Measurements from ENCODE around the gene ZDHHC1.
"Not testable (repeated sequence)": the region's sequence is repeated elsewhere in the genome, so short reads cannot be mapped to it uniquely, and the experiment has no call there.

The ZDHHC1 gene

DNA sequence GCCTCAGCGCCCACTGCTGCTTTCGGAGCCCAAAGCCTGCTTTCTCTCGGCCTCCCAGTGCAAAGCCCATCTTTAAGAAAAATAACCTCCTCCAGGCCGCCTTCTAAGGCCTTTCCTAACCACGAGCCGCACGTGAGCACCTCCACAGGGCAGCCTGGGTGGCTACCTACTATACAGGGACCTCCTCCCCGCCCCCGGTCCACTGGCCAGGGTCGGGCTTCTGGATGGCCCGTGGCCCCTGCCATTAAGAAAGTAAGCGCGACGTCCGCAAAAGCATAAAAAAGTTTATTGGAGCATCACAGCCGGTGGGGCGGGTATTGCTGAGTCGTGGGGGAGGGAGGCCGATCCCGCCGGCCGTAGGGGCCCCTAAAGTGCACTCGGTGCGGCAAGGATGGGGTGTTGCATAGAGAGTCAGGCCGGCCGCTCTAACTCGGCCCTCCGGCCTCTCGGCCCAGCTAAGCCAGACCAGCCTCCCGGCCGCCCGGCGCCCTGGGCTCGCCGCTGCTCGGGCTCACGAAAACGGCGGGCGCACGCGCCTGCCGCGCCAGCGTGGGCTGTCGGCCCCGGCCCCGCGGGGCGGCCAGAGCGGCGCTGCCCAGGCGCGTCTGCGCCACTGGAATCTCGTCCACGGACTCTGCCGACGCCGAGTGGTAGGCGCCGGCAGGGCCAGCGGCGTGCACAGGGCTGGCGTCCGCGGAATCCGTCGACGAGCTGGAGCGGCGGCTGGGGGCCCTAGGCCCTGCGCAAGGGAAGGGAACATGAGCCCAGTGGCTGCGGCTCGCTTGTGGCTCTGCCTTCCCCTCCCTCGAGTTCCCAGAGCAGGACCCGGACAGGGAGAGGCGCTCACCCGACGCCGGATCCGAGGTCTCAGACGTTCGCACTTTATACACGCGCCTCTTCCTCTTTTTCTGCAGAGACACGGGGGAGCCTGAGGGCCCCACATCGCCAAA, 21.8 kb downstream of the ZDHHC1 start:
- no peak for DNase-seq (ENCODE audit: low read depth in 2 of 2)

DNA sequence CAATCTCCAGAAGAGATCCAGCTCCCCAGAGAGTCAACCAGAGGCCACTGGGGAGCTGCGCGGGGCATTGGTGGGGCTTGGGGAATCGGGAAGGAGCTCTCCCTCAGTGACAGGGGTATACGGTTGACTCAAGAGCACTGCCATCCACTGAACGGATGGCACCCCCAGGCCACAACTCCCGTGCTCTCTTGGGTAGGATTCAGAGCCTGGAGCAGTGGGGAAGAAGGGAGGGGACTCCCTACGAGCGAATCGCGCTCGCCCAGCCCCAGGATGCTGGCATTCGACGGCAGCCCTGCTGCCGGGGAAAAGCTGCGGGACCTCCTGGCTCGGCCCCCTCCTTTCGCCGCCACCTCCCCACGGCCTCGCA, 22.5 kb downstream of the ZDHHC1 start:
- DNase-seq (ENCODE audit: low read depth in 2 of 2), result no peak

DNA sequence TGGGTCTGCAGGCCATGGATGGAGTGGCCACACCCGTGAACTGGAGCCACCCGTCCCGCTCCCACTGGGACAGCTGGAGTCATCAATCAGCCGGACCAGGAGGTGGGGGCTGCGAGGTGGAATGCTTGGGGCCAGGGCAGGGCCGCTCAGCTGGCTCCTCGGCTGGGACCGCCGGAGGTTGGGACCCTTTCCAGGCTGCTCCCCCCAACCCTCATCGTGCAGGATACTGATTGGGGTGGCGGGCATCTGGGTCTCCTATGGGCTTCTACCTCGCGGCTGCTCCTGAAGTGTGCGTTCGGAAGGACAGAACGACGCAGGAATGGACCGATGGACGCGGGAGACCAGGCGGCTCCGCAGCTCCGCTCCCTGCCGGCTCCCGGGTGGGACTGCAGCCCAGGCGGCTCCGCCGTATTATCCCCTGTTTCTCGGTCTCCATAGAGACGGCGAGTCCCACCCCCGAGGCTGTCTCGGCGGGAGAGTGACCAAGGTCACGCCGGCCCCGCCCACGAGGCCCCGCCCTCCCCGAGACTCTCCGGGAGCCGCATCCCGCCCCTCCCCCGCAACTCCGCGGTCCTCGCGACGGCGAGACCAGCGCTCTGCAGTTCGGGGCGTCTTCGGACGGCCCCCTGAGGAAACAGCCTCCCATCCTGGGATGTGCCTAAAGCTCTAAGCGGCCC, 23.0 kb downstream of the ZDHHC1 start, which contains the start of gene TPPP3:
Gene TPPP3, minus strand, starts transcription at position 388 of the 677 bp plus-strand sequence. CDS start 2,387 bp downstream, outside the sequence.
- no peak for DNase-seq (ENCODE audit: low read depth in 2 of 2)

DNA sequence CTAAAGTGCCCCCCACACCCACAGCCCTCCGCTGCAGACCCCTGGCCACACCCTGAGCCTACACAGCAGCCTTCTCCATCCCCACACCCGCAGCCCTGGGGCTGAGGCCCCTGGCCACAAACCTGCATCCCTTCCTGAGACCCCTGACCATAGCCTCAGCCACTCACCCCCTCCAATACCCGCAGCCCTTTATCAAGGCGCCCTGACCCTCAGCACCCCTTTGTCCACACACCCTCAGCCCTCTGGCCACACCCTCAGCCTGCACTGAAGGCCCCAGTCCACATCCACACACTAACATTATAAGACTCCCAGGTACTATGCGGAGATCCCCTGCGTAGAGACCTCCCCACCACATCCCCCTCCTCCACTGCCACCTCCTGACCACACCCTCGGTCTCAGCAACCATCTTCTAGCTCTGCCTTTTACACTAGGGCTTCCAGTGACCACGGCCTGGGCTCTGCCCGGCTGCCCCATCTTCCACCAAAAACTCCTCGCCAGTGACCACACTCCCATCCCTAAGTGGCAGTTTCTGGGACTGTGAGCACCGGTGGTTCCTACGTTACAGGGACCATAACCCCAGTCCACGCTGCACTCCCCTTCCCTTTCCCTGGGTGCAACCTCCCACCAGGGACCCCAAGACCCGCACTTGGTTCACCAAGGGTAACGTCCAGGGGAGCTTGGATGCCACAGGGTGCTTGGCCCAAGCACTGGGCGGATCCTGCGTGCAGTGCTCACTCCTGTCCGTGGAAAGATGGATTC, 23.8 kb downstream of the ZDHHC1 start:
- no peak for DNase-seq (ENCODE audit: low read depth in 2 of 2)

DNA sequence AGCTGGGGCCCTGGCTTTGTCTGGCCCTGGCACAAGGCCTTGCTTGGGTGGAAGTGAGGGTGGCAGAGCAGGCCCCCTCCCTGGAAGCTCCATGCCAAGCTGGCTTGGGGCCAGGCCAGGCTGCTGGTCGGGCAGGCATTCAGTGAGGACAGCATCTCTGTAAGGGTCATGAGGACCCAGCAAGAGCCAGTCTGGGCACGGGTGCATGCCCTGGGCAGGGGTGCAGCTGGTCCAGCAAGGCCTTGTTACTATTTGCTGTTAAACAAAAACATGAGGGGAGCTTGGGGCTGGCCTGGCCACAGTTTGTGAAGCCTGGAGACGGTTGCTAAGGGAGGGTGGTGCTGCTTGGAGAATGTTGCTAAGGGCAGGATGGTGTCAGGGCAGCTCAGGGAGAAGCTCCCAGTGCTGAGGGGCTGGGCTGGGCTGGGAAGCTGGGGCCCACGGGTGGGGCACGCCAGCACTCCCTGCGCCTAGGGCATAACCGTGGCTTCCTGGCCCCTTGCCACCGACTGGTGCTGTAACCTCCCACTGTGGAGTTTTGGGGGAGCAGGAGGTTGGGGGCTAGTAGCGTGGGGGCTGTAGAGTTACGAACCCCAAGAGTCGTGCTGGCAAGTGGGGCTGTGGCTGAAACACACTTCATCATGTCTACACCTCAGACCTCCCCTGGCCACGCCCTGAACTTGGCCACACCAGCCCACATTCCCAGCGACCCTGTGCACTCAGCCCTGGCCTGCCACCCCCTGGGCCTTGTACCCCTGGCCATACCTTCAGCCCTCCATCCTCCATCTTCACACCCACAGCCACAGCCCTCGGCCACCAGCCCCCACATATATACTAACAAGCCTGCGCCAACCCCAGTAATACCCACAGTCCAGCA, 24.6 kb downstream of the ZDHHC1 start:
- DNase-seq (ENCODE audit: low read depth in 2 of 2), result no peak

DNA sequence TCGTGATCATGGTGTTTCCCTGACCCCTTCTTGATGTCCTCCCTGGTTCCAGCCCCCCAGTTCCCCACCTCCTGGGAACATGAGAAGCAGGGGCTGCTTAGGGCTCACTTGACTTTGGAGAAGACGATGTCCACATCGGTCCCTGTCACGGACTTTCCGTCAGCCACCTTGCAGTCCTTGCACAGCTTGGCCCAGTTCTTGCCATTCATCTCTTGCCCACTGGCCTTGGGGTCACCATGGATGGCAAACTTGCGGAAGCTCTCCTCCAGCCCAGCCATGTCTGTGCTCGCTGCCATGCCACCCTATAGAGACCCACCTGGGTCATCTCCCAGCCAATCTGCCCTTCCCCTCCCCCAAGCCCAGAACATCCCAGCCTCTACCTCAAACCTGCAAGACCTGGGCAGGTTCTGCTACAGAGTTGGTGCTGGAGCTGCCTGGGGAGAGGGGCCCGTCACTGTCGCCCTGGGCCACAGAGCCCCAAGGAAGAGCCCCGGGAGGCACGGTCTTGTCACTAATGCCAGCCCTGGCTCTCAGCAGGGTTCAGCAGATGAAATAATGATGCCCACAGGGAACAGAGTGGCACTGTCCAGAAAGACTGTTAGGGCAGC, 25.4 kb downstream of the ZDHHC1 start:
- DNase-seq (ENCODE audit: low read depth in 2 of 2), result no peak

DNA sequence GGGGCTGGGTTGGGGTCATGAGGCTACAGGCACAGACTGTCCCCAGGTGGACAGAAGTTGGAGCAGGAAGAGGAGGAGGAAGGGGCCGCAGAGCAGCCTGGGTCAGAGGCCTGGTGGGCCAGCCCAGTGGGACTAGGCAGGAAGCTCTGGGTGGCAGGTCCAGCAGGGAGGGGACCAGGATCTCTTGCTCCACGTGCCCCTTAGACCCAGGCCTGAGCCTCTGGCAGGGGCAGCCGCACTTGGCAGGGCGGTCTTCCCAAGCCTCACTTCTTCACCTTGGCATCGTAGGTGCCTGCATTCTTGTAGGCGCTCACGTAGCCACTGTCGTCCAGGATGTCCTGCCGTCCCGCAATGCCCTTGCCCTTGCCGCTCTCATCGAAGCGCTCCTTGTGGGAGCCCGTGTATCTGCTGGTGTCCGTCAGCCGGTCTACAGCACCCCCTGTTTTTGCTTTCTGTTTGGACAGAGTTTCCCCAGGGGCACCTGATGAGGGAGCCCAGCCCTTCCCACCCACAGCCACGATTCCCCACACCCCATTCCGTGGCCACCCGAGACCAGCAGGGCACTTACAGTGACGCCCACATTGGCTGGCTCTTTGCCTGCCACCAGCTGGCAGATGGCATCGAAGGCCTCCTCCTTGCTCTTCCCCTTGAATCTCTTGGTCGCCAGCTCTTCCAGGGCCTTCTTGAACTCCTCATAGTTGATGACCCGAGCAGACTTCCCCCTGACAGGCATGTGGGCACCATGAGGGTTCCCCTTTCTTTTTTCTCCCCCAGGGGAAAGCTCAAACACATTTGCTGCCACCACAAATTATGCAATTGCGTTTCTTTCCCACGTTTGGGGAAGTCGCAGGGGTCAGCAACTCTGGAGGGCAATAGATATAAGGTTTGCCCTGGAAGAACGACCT, 26.1 kb downstream of the ZDHHC1 start:
- DNase-seq (ENCODE audit: low read depth in 2 of 2), result no peak

DNA sequence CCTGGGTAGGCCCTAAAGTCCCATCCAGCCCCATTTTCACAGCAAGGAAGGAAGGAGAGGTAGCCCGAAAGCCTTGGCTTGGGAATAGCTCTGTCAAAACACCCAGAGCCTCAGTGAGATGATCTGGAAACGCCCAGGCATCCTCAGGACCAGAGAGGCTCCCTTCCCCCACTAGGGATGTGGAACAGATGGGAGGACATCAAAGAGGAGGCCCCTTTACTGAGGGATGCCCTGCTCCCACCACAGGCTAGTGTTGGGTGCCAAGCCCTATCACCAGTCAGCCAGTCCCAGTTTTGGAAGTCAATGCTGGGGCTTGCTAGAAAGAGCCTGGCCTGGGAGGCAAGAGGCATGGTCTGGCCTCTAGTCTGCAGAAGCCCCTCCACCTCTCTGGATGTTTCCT, 27.7 kb downstream of the ZDHHC1 start:
- DNase-seq (ENCODE audit: low read depth in 2 of 2), result no peak

DNA sequence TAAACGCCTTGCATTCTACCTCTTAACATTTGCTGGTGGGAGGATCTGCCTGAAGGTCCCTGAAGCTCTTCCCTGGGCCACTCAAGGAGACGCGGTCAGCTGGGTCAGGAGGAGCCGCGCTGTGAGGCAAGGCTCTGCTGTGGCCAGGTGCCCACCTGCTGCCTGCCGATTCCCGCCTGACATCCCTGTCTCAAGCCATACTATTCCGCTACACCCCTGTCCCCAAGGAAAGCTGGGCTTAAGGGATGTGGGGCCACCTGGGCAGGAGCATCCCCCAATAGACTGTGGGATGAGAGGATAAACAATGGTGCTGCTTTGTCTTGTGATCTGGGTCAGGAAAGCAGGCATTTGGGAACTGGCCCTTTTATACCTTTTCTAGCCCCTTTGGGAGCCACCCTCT, 28.1 kb downstream of the ZDHHC1 start:
- DNase-seq (ENCODE audit: low read depth in 2 of 2), result no peak

DNA sequence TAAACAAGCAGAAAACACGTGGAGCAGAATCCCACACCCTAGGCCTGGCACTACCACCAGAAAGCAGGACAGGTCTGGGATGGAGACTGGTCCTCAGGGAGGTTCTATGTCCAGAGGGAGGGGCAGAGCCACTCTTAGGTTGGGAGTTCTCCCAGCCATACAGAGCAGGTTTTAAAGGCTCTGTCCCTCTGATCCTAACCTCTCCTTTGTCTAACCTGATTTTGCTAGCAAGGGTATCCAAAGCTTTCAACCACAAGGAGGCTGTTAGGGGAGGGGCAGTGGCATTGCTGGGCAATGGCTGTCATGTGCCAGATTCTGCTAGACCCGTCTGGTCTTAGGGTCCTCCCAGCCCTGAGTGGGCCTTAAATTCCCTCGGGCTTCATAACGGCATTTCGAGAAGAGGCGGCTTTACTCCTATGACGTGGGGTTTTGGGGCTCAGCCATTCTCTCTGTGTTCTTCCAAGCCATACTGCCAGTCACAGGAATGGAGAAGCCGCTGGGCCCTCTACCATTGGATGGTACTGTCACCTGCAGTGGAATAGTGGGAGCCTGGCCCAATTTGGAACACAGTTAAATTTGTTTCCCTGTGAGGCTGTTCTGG, 28.7 kb downstream of the ZDHHC1 start:
- DNase-seq (ENCODE audit: low read depth in 2 of 2), result no peak

DNA sequence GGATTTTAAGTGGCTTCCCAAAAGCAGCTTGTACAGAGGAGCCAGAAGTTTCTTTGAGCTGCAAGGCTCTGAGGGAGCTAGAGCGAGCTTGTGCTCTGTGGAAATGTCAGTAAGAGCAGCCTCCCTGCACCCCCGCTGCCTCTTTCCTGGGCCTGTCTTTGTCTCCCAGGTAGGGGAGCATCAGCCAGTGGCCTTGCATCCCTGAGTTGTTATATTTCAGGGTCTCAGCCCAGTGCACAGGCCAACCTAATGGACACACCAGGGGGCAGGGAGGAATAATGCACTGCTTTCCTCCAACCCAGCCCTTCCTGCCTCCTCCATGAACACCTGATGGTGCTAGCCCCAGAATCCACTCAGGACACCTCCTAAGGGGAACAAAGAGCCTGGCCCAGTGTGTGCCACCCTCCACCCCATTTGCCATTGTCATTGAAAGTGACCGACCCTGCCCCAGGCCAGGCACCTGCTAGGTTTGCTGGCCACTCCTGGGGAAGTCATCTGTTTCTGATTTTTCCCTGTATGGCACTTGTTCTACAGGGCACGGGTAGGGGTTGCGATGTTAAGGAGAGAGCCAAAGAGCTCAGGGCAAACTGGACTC, 29.3 kb downstream of the ZDHHC1 start:
- DNase-seq (ENCODE audit: low read depth in 2 of 2), result no peak

DNA sequence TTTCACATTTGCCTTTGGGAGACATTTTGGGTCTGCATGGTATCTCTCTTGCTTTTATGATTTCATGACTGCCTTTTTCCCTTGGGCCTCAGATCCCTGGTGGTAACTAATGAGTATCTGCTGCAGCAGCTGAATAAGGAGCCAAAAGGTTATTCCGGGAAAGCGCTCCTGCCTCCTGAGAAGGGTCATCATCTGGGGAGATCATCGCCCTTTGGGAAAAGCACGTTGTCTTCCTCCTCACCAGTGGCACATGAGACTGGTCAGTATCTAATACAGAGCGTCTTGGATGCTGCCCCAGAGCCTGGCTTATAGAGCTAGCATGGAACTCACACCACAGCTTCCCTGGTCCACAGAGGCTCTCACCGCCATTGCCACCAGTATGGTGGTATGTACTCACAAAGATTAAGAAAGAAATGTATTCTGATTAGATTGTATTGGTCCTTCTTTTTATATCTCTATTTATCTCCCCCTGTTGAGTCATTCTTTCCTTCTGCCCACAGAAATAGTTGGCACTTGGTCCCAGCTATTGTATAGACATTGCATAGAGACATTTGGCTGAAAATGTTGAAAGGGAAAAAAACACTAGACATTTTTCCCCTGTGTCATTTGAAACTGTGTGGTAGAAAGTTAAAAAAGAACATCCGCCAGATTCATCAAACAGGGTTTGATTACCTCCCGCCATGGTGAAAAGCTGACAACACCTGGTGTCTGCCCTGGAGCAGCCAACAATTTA, 31.3 kb downstream of the ZDHHC1 start:
- no peak for DNase-seq (ENCODE audit: low read depth in 2 of 2)

DNA sequence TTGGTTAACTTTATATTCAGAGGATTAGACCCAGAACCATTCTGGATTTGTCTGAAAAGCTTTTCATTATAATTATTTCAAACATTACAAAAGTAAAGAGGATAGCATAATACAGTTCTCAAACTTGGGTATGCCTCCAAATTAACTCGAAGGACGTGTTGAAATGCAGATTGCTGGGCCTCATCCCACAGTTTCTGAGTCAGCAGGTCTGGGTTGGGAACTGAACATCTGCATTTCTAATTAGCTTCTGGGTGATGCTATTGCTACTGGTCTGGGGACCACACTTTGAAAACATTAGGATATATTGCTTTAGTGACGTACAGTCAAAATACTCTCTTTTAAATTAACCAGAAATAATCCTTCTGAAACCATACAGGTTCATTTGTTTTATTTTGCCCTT, 33.0 kb downstream of the ZDHHC1 start:
- DNase-seq (ENCODE audit: low read depth in 2 of 2), result no peak

DNA sequence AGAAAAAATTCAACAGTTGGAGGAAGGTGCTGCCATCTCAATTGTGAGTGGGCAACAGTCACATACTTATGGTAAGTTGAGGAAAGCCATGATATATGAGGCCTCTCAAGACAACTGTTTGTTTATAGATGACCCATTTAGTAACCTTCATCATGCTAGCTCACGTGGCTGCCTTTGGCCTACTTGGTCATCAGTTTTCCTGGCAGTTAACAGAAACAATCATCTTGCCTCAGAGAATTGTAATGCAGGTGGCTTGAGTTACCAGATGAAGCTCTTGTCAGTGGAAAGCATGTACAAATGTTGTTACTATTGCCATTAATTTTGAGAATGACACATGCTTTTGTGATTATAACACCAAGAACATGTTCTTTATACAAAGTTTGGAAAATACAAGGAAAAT, 37.6 kb downstream of the ZDHHC1 start:
- no peak for DNase-seq (ENCODE audit: low read depth in 2 of 2)

DNA sequence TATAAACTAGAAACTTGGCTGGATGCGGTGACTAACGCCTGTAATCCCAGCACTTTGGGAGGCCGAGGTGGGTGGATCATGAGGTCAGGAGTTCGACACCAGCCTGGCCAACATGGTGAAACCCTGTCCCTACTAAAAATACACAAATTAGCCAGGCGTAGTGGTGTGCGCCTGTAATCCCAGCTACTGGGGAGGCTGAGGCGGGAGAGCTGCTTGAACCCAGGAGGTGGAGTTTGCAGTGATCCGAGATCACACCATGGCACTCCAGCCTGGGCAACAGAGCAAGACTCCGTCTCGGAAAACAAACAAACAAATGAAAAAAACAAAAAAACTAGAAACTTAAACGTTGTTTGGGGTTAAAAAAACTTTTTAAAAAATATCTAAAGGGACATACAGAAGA, 40.3 kb downstream of the ZDHHC1 start:
- not testable (repeated sequence) for DNase-seq (ENCODE audit: low read depth in 2 of 2)

DNA sequence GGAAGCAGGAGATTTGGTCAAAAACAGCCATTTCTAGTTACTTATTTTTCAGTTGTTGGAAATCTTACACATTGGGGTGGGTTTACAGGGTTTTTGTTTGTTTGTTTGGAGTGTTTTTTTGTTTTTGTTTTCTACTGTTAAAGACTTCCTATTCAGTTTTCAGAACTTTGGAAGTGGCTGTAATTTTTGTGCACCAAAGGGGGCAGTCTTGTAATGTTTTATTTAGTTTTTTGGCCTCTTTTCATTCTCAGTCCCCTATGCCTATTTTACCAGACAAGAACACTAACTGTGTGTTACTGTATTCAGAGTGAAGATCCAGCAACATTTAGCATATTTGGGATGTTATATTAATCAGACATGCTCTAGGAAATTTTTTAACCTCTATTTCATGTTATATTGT, 43.6 kb downstream of the ZDHHC1 start:
- no peak for DNase-seq (ENCODE audit: low read depth in 2 of 2)

DNA sequence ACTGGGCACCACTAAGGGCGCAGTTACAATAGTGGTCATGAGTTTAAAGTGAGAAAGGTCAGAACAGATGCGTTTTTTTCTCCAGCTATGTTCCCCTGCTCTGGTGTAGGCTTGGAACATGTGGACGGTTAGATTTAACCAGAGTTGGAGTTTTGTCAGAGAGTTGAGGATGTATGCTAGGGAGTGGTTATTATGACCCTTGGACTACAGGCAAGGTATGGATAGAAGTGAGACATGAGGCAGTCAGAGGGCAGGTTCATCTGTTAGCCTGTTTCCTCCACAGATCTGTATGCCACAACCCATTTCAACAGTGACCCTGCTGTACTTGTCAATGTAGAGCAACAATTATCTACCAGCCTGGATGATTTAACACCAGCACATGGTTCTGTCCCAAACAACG, 45.6 kb downstream of the ZDHHC1 start:
- no peak for DNase-seq (ENCODE audit: low read depth in 2 of 2)

DNA sequence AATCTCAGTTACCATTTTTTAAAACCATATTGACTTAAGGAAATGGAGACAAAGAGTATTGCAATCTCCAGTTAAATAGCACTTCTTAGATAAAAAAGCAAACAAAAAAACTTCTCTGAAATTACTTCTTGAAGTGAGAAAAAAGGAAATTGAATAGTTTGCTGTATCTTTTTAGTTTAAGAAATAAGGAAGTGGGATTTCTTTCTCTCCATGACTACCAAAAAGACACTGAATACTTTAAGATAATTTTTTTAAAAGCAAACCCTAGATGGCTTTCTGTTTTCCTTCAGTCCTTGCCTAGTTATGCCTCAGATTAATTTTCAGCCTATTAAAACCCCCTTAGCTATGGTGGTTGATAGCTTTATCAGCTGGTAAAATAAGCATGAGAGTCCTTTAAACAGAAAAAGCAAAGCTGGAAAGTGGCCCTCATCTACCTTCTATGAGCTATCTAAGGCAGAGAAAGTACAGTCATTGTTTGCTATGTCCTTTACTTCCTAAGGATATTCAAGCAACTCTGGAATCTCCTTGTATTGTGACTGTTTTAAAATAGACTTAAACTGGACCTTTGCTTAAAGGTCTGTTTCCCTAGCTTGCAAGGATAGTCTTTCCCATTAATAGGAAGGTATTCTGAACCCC, 51.6 kb downstream of the ZDHHC1 start:
- DNase-seq (ENCODE audit: low read depth in 2 of 2), result no peak
